ENCODE data around the gene DEAF1.

Gene DEAF1

DNA sequence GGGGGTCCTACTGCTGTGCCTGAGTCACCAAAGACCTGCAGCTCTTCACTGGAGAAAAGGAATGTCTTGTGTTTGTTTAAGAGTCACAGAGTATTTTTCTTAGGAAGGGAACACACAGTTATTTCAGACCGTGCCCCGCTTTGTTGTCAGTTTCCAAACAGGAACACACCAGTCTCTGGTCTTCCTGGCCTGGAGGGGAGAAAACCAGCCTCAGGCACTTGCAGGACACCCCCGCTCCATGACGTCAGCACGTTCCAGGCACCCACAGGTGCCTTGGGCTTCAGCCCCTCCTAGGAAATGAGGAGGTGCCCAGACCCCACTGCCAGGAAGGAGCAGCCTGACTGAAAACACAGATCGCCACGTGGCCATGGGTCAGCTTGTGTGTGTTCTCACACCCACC lies 5.4 kb downstream of the DEAF1 start:
- Histone ChIP-seq H3K4me1 (ENCODE audit: insufficient read depth, low read length) (peaks cover 7% of the 10 kb centered on the region; the same call in 1 of the 2 replicates), H3K4me3 (ENCODE audit: low read length) (no peak overlapping the region), H3K9ac (ENCODE audit: low read depth, low read length) (no peak overlapping the region), H3K27ac (ENCODE audit: low read depth, low read length) (peak overlapping the region; percentile 30; the same call in 1 of the 2 replicates), H3K27me3 (ENCODE audit: insufficient read depth, low read length) (no peaks in the 10 kb centered on the region), H3K9me3 (ENCODE audit: insufficient read depth, low read depth, low read length) (no peaks in the 10 kb centered on the region), H3K36me3 (ENCODE audit: insufficient read depth, low read length) (peaks cover 53% of the 10 kb centered on the region)
- 95% methylated on average over 7 of the region's 7 CpGs for WGBS

DNA sequence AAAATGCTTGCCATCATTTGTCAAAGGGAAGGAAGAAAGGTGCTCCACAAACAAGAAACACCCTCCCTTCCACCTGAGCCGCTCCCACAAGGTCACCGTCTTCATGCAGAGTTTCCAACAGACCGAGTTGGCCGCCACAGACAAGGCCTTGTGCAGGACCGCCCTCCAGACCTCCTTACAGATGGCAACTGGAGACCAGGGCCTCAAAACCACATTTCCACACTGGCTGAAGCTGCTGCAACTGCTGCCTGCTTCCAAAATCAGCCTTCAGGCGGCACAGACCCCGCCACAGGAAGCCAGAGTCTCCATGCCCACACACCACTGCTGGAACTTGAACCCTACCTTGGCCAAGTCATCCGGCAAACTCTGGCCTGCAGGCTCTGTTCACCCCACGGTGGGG lies 6.3 kb downstream of the DEAF1 start:
- no peaks in the 10 kb centered on the region for H3K27me3 ChIP-seq (ENCODE audit: insufficient read depth, low read length)
- H3K4me1 ChIP-seq (ENCODE audit: insufficient read depth, low read length): peaks cover 13% of the 10 kb centered on the region; the same call in 1 of the 2 replicates
- H3K9me3 ChIP-seq (ENCODE audit: insufficient read depth, low read depth, low read length): no peaks in the 10 kb centered on the region
- no peak overlapping the region for H3K4me3 ChIP-seq (ENCODE audit: low read length)
- 91% methylated on average over 9 of the region's 9 CpGs for WGBS
- H3K27ac ChIP-seq (ENCODE audit: low read depth, low read length): no peak overlapping the region
- H3K9ac ChIP-seq (ENCODE audit: low read depth, low read length): no peak overlapping the region
- peaks cover 62% of the 10 kb centered on the region for H3K36me3 ChIP-seq (ENCODE audit: insufficient read depth, low read length)

DNA sequence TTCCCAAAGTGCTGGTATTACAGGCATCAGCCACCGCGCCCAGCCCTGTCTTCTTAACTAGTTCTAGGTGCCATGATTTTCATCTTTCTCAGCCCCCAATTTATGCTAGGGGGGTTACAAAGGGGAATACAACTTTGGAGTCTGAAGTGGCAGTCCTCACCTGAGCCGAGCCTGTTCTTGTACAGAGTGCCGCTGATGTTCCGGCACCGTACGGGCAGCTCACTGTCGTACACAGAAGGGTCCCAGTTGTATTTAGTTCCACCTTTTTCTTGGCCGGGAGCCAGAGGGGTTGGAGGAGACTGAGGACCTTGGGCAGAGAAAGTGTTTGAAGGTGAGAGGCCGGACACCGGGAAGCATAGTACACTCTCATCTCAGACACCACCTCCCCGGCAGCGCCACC lies 7.3 kb downstream of the DEAF1 start:
- H3K4me1 ChIP-seq (ENCODE audit: insufficient read depth, low read length): peaks cover 10% of the 10 kb centered on the region; the same call in 1 of the 2 replicates
- H3K27me3 ChIP-seq (ENCODE audit: insufficient read depth, low read length): no peaks in the 10 kb centered on the region
- H3K9me3 ChIP-seq (ENCODE audit: insufficient read depth, low read depth, low read length): no peaks in the 10 kb centered on the region
- no peak overlapping the region for H3K27ac ChIP-seq (ENCODE audit: low read depth, low read length)
- no peak overlapping the region for H3K4me3 ChIP-seq (ENCODE audit: low read length)
- H3K9ac ChIP-seq (ENCODE audit: low read depth, low read length): no peak overlapping the region
- peaks cover 71% of the 10 kb centered on the region for H3K36me3 ChIP-seq (ENCODE audit: insufficient read depth, low read length)
- WGBS: 93% methylated on average over 12 of the region's 13 CpGs

DNA sequence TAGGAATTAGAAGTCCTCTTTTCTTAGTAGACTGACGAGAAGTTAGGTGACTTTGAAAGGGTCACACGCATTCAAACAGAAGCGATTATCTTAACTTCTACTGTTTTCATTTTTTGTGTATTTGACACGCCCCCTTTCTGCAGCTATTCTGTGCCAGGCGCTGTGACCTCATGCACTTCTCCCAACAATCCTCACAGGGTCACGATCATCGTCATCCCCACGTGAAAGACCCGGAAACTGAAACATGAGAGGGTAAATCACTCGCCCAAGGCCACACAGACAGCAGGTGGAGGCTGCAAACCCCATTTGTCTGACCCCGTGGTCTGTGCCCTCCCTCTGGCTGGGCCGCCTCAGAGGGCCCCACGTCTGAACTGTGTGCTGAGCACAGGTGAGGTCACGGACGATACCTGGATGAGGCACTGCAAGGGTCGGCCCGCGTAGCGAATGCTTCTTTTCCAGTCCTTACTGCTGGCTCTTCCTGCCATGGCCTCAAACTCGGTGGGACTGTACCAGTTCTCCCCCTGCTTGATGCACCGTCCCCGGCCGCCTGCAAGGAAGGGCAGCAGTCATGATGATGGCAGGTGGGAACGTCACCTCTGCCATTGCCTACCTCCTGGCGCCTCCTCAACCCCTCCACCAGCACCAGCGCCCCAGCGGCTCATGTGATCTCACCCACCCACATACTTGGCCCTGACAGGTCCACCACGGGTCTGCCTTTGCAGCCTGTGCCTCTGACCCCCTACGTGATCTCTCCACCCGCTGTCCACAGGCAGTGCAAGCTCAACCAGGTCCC lies 8.4 kb downstream of the DEAF1 start:
- peaks cover 79% of the 10 kb centered on the region for H3K36me3 ChIP-seq (ENCODE audit: insufficient read depth, low read length)
- H3K27me3 ChIP-seq (ENCODE audit: insufficient read depth, low read length): no peaks in the 10 kb centered on the region
- no peak overlapping the region for H3K27ac ChIP-seq (ENCODE audit: low read depth, low read length)
- 92% methylated on average over 30 of the region's 30 CpGs for WGBS
- peaks cover 10% of the 10 kb centered on the region; the same call in 1 of the 2 replicates for H3K4me1 ChIP-seq (ENCODE audit: insufficient read depth, low read length)
- H3K9ac ChIP-seq (ENCODE audit: low read depth, low read length): peak overlapping the region; percentile 31; the same call in 1 of the 2 replicates
- H3K4me3 ChIP-seq (ENCODE audit: low read length): no peak overlapping the region
- no peaks in the 10 kb centered on the region for H3K9me3 ChIP-seq (ENCODE audit: insufficient read depth, low read depth, low read length)

DNA sequence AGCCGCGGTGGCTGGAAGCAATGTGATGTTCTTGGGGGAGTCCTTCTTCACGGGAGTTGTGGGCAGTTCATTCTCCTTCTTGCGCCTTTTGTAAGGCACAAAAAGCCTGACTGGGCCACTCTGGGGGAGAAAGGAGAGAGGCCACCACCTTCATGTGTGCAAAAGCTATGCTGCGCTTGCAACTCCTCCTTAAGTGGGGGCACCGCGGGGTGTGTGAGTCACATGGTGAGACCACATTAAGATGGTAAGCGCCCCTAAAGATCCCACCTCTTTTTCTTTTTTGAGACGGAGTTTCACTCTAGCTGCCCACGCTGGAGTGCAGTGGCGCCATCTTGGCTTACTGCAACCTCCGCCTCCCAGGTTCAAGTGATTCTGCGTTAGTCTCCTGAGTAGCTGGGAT lies 14.1 kb downstream of the DEAF1 start:
- H3K27me3 ChIP-seq (ENCODE audit: insufficient read depth, low read length): no peaks in the 10 kb centered on the region
- H3K36me3 ChIP-seq (ENCODE audit: insufficient read depth, low read length): peaks cover 69% of the 10 kb centered on the region
- WGBS: 96% methylated on average over 13 of the region's 13 CpGs

DNA sequence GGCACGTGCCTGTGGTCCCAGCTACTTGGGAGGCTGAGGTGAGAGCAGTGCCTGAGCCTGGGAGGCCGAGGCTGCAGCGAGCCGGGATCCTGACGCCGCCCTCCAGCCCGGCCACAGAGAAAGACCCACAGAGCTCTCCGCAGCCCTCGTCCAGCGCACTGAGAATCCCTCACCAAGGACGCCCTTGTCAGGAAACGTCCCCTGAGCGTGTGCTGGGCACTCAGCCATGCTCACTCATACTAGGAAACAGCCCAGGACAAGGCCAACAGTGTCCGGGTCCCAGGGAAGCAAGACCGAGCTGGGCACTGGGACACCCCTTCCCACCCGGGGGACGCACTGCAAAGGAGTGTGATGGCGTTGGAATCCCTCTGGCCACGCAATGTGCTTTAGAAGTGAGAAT lies 14.5 kb downstream of the DEAF1 start:
- no peak overlapping the region for H3K4me3 ChIP-seq (ENCODE audit: low read length)
- no peaks in the 10 kb centered on the region for H3K9me3 ChIP-seq (ENCODE audit: insufficient read depth, low read depth, low read length)
- no peak overlapping the region for H3K27ac ChIP-seq (ENCODE audit: low read depth, low read length)
- peaks cover 72% of the 10 kb centered on the region for H3K36me3 ChIP-seq (ENCODE audit: insufficient read depth, low read length)
- 93% methylated on average over 19 of the region's 19 CpGs for WGBS
- H3K9ac ChIP-seq (ENCODE audit: low read depth, low read length): no peak overlapping the region
- H3K27me3 ChIP-seq (ENCODE audit: insufficient read depth, low read length): no peaks in the 10 kb centered on the region
- H3K4me1 ChIP-seq (ENCODE audit: insufficient read depth, low read length): peaks cover 10% of the 10 kb centered on the region; the same call in 1 of the 2 replicates

More for the DNA sequence above, 14.1 kb downstream of the DEAF1 start:
- Histone ChIP-seq H3K4me1 (ENCODE audit: insufficient read depth, low read length) (peaks cover 10% of the 10 kb centered on the region; the same call in 1 of the 2 replicates), H3K9ac (ENCODE audit: low read depth, low read length) (no peak overlapping the region), H3K9me3 (ENCODE audit: insufficient read depth, low read depth, low read length) (no peaks in the 10 kb centered on the region), H3K4me3 (ENCODE audit: low read length) (no peak overlapping the region), H3K27ac (ENCODE audit: low read depth, low read length) (no peak overlapping the region)

DNA sequence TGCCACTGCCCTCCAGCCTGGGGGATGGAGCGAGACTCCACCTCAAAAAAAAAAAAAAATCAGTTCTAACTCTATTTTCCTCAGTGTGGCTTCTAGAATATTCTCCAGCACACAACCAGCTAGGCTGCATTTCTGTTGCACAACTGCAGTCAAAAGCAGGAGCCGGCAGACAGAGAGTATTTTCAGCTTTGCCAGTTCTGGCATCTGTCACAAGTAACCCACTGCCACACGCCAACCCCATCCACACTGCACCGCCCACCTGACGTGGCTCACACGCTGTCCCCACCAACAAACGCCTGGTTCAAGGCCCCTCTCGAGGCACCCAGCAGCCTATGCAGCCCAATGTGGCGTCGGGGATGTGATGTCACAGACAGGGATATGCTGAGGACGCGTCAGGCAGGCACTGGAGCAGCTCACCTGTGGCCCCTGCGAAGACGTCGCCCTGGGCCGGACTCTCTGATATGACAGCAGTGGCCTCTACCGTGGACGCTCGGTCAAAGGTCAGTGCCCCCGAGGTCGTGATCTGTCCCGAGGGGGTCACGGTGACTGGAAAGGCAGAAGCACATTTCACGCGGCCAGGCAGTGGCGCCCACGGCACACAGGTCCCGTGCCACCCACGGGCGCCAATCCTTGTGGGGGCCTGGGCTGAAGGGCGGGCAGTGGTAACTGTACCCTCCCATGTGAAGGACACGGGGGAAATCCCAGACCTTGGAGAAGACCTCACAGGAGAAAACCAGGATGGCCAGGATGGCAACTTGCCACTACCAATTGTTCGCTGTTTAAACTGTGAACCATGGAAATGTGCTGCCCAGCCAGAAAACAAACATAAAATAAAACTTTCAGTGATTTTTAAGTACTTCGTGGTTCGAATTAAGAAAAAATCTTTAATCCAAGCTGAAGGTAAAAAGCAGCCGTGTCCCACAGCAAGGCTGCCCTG lies 15.5 kb downstream of the DEAF1 start:
- Histone ChIP-seq H3K4me1 (ENCODE audit: insufficient read depth, low read length) (peaks cover 9% of the 10 kb centered on the region; the same call in 1 of the 2 replicates), H3K4me3 (ENCODE audit: low read length) (no peak overlapping the region), H3K27me3 (ENCODE audit: insufficient read depth, low read length) (no peaks in the 10 kb centered on the region), H3K36me3 (ENCODE audit: insufficient read depth, low read length) (peaks cover 73% of the 10 kb centered on the region), H3K9me3 (ENCODE audit: insufficient read depth, low read depth, low read length) (no peaks in the 10 kb centered on the region), H3K27ac (ENCODE audit: low read depth, low read length) (no peak overlapping the region), H3K9ac (ENCODE audit: low read depth, low read length) (no peak overlapping the region)
- 96% methylated on average over 36 of the region's 36 CpGs for WGBS

DNA sequence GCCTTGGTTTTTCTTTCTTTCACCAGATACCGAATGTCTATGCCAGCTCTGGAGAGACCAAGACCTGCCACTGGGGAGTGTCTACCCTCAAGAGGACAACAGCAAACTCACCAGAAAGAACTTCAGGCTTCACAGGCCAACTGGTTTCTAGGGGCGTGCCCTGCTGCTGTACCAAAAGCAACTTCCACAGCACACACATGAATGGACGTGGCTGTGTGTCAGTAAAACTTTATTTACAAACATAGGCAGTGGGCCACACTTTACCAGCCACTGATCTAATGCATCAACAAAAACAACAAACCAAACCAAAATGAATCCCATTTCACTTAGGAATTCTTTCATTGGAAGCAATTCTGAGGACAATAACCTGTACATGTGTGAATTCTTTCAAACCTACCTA lies 16.7 kb downstream of the DEAF1 start:
- H3K36me3 ChIP-seq (ENCODE audit: insufficient read depth, low read length): peaks cover 74% of the 10 kb centered on the region
- H3K4me1 ChIP-seq (ENCODE audit: insufficient read depth, low read length): peaks cover under 1% of the 10 kb centered on the region; the same call in 1 of the 2 replicates
- no peak overlapping the region for H3K4me3 ChIP-seq (ENCODE audit: low read length)
- H3K27ac ChIP-seq (ENCODE audit: low read depth, low read length): no peak overlapping the region
- no peaks in the 10 kb centered on the region for H3K9me3 ChIP-seq (ENCODE audit: insufficient read depth, low read depth, low read length)
- H3K27me3 ChIP-seq (ENCODE audit: insufficient read depth, low read length): no peaks in the 10 kb centered on the region
- 94% methylated on average over 3 of the region's 3 CpGs for WGBS
- H3K9ac ChIP-seq (ENCODE audit: low read depth, low read length): no peak overlapping the region

DNA sequence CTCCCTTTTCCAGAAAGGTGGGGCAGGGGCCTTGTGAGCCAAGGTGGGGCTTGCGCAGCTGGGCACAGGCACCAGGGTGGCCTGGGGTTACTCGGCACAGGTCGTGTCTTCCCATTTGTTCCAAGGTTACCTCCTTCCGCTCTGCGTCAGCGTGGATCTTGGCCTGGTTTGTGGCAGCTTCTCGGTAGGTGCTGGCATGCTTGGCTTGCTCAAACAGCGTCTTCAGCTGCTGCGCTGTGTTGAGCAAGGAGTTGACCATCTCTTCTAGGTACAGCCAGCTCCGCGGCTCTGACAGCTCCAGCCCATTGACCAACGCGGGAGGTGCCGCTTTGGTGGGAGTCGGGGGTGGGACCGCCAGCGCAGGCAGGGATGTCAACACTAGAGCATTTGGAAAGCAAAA lies 20.6 kb downstream of the DEAF1 start:
- Histone ChIP-seq H3K9me3 (ENCODE audit: insufficient read depth, low read depth, low read length) (no peaks in the 10 kb centered on the region), H3K4me1 (ENCODE audit: insufficient read depth, low read length) (no peaks in the 10 kb centered on the region), H3K27me3 (ENCODE audit: insufficient read depth, low read length) (no peaks in the 10 kb centered on the region), H3K9ac (ENCODE audit: low read depth, low read length) (no peak overlapping the region), H3K27ac (ENCODE audit: low read depth, low read length) (no peak overlapping the region), H3K36me3 (ENCODE audit: insufficient read depth, low read length) (peaks cover 60% of the 10 kb centered on the region), H3K4me3 (ENCODE audit: low read length) (no peak overlapping the region)
- WGBS: 93% methylated on average over 17 of the region's 17 CpGs

DNA sequence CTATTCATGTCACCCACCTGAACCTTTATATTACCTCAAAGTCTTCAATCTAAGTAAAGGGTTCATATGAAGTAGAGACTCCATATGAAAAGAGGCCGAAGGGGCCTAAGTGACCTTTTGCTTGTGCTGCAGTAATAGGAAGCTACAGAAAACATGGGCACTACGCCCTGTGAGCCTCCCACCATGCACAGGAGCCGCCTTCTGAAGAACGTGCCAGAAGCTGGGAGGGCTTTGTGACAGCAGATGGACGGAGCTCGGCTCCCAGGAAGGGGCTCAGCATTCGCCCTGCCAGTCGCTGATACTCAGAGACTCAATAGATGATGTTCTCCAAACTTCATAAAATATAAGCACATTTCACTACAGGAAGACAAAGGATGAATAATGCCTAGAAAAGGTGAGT lies 21.2 kb downstream of the DEAF1 start:
- Histone ChIP-seq H3K4me3 (ENCODE audit: low read length) (no peak overlapping the region), H3K36me3 (ENCODE audit: insufficient read depth, low read length) (peaks cover 55% of the 10 kb centered on the region), H3K9ac (ENCODE audit: low read depth, low read length) (no peak overlapping the region), H3K27ac (ENCODE audit: low read depth, low read length) (no peak overlapping the region), H3K27me3 (ENCODE audit: insufficient read depth, low read length) (no peaks in the 10 kb centered on the region), H3K9me3 (ENCODE audit: insufficient read depth, low read depth, low read length) (no peaks in the 10 kb centered on the region), H3K4me1 (ENCODE audit: insufficient read depth, low read length) (no peaks in the 10 kb centered on the region)
- WGBS: 91% methylated on average over 8 of the region's 8 CpGs

DNA sequence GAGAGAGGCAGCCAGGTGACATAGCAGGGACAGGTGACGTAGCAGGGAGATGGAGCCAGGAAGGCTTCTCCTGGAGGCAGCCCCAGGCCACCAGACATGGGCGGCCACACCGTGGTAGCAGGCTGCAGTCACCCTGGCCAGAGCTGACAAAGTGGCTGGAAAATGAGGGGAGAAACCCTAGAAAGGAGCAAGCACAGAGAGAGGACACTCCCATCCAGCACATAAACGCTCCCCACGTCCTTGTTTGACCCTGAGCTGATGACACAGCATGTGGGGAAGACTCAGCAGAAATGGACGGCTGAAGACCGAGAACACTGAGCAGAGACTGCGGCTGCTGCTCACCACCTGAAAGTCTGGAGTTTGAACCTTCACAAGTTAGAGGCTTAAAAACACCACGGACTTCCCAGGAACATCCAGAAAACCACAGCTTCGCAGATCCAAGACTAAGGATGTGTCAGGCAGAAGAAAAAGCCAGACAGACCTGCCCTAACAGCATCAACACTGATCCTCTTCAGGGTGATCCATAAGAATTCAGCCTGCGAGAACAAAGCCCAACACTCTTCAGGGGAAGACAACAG lies 29.2 kb downstream of the DEAF1 start:
- Histone ChIP-seq H3K4me3 (ENCODE audit: low read length) (no peak overlapping the region), H3K27ac (ENCODE audit: low read depth, low read length) (no peak overlapping the region), H3K36me3 (ENCODE audit: insufficient read depth, low read length) (peaks cover 36% of the 10 kb centered on the region), H3K9me3 (ENCODE audit: insufficient read depth, low read depth, low read length) (no peaks in the 10 kb centered on the region), H3K4me1 (ENCODE audit: insufficient read depth, low read length) (no peaks in the 10 kb centered on the region), H3K27me3 (ENCODE audit: insufficient read depth, low read length) (no peaks in the 10 kb centered on the region), H3K9ac (ENCODE audit: low read depth, low read length) (no peak overlapping the region)
- 94% methylated on average over 11 of the region's 11 CpGs for WGBS
